GM21786 (cell line): Measurements from ENCODE around the gene C1GALT1.
"Not testable (repeated sequence)": the region's sequence is repeated elsewhere in the genome, so short reads cannot be mapped to it uniquely, and the experiment has no call there.

Source experiments
- ATAC-seq: cut with Tn5 transposase; IDR thresholded peaks from one replicate; pipeline ENCODE4 v1.9.1; 2021; ENCODE audit not compliant: unreplicated experiment

The C1GALT1 gene

GRCh38 chr7:7231865-7232264 lies 49.5 kb downstream of the C1GALT1 start:
- no peak for ATAC-seq

- ATAC-seq: no peak
These were observed 53.0 kb downstream of the C1GALT1 start for GRCh38 chr7:7235347-7235746.

GRCh38 chr7:7236041-7236440 lies 53.7 kb downstream of the C1GALT1 start:
- ATAC-seq: no peak

GRCh38 chr7:7237201-7237977 lies 55.0 kb downstream of the C1GALT1 start:
- no peak for ATAC-seq

- ATAC-seq: no peak
These were observed 55.6 kb downstream of the C1GALT1 start for GRCh38 chr7:7237978-7238267.

GRCh38 chr7:7239346-7239745 lies 57.0 kb downstream of the C1GALT1 start:
- ATAC-seq: no peak

- no peak for ATAC-seq
These were observed 60.6 kb downstream of the C1GALT1 start for GRCh38 chr7:7242899-7243298.

- not testable (repeated sequence) for ATAC-seq
These were observed 62.9 kb downstream of the C1GALT1 start for GRCh38 chr7:7245233-7245632.

- no peak for ATAC-seq
These were observed 63.9 kb downstream of the C1GALT1 start for GRCh38 chr7:7246223-7246622.

- ATAC-seq: no peak
These were observed 65.3 kb downstream of the C1GALT1 start for GRCh38 chr7:7247658-7248057.

- ATAC-seq: no peak
These were observed 67.5 kb downstream of the C1GALT1 start for GRCh38 chr7:7249814-7250213.

- peak; percentile 95 for ATAC-seq
These were observed 69.4 kb downstream of the C1GALT1 start for GRCh38 chr7:7251742-7252141.

- no peak for ATAC-seq
These were observed 72.0 kb downstream of the C1GALT1 start for GRCh38 chr7:7254319-7254718.

GRCh38 chr7:7254908-7255307 lies 72.6 kb downstream of the C1GALT1 start:
- no peak for ATAC-seq

- ATAC-seq: no peak
These were observed 74.5 kb downstream of the C1GALT1 start for GRCh38 chr7:7256731-7257274.

GRCh38 chr7:7257899-7258692 lies 75.8 kb downstream of the C1GALT1 start:
- peak; percentile 89 for ATAC-seq

- no peak for ATAC-seq
These were observed 79.5 kb downstream of the C1GALT1 start for GRCh38 chr7:7261863-7262262.

GRCh38 chr7:7263297-7264230 lies 81.2 kb downstream of the C1GALT1 start:
- no peak for ATAC-seq

GRCh38 chr7:7264306-7265040 lies 82.1 kb downstream of the C1GALT1 start:
- no peak for ATAC-seq
